ENCODE measurements around the gene TJP1.

Gene TJP1

DNA sequence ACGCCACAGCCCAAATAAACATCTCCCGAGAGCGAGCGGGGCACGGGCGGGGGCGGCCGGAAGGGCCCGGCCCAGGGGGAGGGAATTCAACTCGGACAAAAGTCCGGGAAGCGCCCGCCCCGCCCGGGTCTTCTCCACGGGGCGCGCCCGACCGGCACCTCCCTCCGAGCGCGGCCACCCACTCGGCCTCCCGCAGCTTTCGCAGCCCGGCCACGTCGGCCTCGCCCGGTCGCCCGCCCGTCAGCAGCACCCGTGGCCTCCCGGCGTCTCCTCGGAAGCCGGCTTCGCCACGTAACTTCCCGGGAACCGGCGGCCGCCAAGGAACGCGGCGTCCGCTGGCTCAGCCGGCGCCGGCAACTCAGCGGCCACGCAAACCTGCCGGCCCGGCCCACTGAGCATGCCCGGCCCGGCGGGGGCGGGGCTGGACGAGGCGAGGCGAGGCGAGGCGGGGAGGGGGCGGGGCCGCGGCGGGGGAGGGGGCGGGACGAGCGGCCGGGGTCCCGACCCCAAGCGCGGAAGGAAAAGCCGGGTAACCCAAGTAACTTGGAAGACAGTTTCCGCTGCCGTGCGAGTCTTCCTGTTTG is at the start of gene TJP1:
TSS of gene TJP1 (minus strand) at position 369 of the 584 bp plus-strand sequence. CDS start 440 bp downstream, outside the sequence.
- no peak for DNase-seq (ENCODE audit: low read depth in 3 of 3)

GRCh38 chr15:29871401-29871800 is 49.1 kb upstream of the TJP1 start:
- DNase-seq (ENCODE audit: low read depth in 3 of 3): no peak

DNA sequence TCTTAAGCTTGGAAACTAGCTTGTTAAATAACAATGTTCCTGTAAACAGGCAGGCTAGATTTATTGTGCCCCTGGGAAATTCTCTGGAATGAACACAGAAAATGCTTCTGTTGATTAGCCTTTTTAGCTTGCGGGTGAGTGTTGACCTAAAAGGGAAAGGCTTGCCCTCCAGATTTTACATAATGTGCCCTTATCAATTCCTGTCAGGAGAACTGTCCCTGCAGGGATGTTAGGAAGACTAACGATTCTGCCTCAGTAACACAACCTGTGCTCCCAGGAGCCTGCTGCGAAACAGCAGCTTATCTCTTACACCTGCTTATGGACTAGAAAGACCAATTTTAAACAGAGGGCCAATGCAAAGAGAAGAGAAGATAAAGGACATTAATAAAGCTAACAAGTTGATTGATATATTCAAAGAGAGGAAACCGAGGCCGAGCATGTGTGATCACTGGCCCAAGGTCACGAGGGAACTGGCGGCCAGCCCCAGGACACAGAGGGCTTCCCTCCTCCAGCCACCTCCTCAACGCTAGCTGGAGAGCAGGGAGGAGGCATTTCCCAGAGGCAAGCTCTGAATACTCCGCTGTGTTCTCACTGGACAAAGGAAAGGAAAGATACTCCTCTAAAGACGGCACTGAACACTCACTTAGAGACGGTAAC is 48.4 kb upstream of the TJP1 start:
- no peak for DNase-seq (ENCODE audit: low read depth in 3 of 3)

DNA sequence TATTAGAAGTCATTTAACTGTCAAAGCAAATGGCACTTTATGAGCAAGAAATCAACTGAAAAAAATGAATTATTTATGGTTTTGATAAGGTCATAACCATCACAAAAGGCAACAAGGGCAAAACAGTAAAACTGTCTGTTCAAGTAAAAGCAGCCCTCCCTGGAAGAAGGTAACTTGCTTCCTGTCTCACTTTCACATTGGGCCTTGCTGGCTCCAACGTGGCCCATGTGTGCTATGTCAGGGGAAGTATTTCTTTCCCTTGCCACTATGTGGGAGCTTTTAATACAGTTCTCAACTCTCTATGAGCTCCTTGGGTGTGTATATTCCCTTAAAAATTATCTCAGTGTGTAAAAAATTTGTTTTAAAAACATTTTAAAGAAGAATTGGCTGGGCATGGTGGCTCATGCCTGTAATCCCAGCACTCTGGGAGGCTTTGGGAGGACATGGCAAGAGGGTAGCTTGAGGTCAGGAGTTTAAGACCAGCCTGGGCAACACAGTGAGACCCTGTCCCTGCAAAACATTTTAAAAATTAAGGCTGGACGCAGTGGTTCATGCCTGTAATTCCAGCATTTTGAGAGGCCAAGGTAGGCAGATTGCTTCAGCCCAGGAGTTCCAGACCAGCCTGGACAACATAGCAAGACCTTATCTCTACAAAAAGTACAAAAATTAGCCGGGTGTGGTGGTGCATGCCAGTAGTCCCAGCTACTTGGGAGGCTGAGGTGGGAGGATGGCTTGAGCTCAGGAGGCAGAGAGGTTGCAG is 45.2 kb upstream of the TJP1 start:
- no peak for DNase-seq (ENCODE audit: low read depth in 3 of 3)

GRCh38 chr15:29866337-29866736 is 44.1 kb upstream of the TJP1 start:
- DNase-seq (ENCODE audit: low read depth in 3 of 3): no peak

GRCh38 chr15:29864501-29864900 is 42.2 kb upstream of the TJP1 start:
- no peak for DNase-seq (ENCODE audit: low read depth in 3 of 3)

DNA sequence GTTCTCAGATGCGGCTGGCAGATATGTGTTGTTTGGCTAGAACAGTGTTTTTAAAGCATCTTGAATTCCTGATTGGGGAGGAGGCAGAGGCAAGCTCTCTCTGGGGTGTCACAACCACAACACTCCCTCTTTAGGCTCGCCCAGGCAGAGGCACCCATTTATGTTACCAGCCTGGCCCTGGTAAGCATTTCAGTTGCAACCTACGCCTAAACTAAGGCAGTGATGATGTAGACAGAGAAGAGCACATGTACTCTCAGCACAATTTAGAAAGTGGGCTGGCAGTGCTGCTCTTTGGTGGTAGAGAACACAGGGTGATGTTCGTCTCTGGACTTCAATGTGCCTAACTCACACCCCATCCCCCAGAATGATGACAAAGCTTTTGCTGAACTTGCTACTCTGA is 41.2 kb upstream of the TJP1 start:
- no peak for DNase-seq (ENCODE audit: low read depth in 3 of 3)

DNA sequence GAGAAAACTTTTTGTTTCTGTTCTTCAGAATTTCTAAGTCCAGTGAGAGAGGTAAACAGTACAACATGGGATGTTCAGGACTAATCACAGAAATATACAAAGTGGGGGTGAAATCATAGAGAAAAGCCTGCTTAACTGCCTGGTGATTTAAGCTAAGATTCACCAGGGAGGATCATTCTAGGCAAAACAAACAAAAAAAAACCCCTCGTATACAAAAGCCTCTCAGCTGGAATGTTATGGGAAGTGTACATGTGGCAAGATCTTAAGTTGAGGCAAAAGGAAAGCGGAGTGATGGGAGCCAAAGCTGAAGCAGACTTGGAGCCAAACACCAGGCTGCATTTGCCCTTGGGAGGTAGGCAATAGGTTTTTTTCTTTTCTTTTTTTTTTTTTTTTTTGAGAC is 40.0 kb upstream of the TJP1 start:
- DNase-seq (ENCODE audit: low read depth in 3 of 3): no peak

DNA sequence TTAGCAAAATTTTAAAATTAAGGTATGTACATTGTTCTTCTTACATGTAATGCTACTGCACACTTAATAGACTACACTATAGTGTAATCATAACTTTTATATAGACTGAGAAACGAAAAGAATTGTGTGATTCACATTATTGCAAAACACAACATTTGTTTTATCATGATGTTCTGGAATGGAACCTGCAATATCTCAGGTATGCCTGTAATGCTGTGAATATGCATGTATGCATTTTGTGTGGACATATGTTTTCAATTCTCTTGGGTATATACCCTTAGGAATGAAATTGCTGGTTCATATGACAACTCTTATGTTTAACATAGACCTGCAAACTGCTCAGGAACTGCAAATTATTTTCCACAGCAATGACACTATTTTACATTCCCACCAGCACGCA is 38.6 kb upstream of the TJP1 start:
- no peak for DNase-seq (ENCODE audit: low read depth in 3 of 3)

- no peak for DNase-seq (ENCODE audit: low read depth in 3 of 3)
Measured at GRCh38 chr15:29859973-29860715, 37.9 kb upstream of the TJP1 start.

DNA sequence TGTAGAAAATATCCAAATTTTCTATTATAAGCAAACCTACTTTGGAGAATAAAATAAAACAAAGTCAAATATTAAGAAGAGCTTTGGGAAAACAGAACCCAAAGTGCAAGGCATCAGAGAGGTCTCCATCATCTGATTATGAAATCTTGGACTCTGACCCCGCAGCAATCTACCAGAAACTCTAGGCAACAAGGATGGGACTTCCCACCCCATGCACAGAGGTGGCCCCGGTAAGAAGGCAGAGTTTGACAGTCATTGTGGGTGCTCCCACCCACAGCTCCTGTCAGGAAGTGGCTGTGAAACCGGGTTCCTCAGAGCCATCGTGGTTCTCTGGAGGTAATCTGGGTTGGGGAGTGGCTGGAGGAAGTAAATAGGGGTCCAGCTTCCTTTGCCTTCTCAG is 37.0 kb upstream of the TJP1 start:
- no peak for DNase-seq (ENCODE audit: low read depth in 3 of 3)

DNA sequence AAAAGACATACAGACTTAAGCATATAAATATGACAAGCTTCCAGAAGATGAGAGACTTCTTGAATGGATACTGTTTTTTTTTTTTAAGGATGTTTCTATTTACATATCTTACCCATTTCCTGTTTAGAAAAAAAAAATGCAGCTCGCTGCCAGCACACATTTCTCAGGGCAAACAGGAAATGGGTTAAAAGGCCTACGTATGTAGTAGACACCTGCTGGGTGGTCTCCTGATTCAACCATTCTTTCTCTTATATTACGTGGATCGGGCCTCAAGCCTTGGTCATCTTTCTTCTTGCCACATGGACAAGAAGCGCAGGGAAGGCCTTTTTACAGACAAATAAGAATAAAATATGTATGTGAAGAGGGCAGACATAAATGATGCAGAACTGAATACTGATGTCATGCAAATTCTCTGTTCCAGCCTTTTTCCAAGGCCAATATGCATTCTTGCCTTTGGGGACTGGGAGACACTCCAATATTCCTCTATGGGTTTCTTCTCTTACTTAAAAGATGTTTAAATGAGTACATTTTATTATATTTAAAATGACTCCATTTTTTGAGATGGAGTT is 35.0 kb upstream of the TJP1 start:
- DNase-seq (ENCODE audit: low read depth in 3 of 3): no peak

DNA sequence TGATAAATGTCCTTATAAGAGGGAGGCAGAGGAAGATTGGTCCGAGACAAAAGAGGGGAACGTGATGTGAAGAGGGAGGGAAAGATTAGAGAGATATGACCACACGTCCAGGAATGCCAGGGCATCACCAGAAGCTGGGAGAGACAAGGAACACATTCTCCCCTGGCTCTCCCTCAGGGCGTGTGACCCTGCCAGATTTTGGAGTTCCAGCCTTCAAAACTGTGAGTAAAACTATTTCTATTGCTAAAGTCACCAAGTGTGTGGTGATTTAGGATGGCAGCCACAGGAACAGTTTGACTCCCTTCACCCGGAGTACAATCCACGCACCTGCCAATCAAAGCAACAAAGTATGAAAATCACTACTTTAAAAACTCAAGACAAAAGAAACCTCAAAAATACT is 32.1 kb upstream of the TJP1 start:
- DNase-seq (ENCODE audit: low read depth in 3 of 3): no peak

- no peak for DNase-seq (ENCODE audit: low read depth in 3 of 3)
Measured at GRCh38 chr15:29853211-29853987, 31.1 kb upstream of the TJP1 start.

DNA sequence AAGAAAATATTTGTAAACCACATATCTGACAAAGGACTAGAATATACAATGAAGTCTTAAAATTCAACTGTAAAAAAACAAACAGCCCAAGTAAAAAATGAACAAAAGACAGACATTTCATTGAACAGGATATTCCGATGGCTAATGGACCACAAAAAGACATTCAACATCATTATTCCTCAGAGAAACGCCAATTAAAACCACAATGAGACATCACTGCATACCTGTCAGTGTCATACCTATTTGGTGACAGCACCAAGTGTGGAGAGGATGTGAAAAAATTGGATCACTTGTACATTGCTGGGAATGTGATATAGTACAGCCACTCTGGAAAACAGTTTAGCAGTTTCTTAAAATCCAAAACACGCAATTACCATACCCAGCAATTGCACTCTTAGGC is 29.9 kb upstream of the TJP1 start:
- no peak for DNase-seq (ENCODE audit: low read depth in 3 of 3)

DNA sequence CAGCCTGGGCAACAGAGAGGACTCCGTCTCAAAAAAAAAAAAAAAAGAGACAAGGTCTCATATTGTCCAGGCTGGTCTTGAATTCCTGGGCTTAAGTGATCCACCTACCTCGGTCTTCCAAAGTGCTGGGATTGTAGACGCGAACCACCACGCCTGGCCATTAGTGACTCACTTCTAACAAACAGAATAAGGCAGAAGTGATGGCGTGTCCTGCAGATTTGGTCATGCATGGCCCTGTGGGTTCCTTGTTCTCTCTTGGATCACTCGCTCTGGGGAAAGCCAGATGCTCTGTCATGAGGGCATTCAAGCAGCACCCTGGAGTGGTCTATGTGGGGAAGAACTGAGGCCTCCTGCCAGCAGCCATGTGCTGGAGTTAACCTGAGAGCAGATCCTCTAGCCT is 27.4 kb upstream of the TJP1 start:
- DNase-seq (ENCODE audit: low read depth in 3 of 3): no peak

- DNase-seq (ENCODE audit: low read depth in 3 of 3): no peak
Measured at GRCh38 chr15:29849218-29849617, 26.9 kb upstream of the TJP1 start.

DNA sequence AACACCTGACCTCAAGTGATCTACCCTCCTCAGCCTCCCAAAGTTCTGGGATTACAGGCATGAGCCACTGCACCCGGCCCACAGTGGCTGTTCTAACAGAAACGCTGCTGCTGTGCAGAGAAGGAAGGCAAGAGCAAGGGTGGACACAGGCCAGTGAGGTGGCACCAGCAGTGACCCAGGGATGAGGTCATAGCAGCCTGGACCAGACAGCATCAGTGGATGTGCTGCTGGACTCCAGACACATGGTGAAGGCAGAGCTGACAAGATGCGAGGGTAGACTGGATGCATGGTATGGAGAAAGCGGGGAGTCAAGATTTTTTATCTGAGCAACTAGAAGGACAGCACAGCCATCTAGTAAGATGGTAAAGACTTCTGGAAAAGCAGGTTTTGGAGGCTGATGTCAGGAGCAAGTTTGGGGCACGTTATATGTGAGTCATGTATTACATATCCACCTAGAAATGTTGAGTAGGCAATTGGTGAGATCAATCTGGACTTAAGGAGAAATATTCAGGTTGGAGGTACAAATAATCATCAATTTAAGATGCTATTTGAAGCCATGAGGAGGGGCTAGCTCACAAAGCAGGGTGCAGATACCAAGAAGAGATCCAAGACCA is 22.1 kb upstream of the TJP1 start:
- DNase-seq (ENCODE audit: low read depth in 3 of 3): no peak

DNA sequence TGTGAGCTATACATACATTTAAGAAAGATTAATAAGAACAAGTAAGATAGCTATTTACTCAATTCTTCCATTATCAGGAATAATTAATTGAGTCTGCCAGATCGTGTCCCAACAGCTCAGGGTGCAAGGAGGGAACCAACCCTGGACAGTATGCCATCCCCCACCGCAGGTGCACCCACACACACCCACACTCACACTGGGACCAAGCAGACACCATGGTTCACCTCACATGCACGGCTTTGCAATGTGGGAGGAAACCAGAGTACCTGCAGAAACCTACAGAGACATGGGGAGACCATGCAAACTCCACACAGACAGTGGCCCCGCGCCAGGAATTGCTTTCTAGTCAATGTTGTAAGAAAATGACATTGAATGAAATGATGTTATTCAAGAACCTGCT is 20.0 kb upstream of the TJP1 start:
- no peak for DNase-seq (ENCODE audit: low read depth in 3 of 3)

DNA sequence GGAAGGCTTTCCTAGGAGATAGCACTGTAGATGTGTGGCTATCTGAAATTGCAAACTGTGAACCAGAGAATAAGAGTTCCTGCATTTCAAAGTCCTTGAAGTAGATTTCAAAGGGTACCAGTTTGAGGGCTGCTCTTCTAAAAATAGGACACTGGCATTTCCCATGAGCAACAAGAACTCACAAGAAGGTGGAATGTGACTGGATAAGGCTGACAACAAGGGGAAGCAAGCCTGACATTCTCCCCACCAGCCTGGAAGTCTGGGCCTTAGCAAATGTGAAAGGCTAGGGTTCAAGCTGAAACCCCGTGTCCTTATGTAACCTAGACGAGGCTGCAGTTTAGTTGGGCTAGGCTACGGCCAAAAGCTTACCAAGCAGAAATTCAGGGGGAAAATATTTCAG is 18.7 kb upstream of the TJP1 start:
- no peak for DNase-seq (ENCODE audit: low read depth in 3 of 3)

DNA sequence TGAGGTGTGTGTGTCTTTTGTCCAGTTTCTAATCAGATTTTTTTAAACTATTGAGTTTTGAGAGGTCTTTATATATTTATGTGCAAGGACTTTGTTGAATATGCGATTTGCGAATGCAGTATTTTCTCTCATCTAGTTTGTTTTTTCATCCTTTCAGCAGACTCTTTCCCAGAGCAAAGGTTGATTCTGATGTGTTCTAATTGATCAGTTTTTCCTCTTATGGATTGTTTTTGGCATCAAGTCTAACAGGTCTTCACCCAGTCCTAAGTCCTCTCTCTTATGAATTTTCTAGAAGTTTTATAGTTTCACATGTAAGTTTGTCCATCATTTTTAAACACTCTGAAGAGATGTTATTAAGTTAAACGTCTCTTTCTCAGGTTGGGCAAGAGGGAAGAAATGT is 17.8 kb upstream of the TJP1 start:
- DNase-seq (ENCODE audit: low read depth in 3 of 3): no peak

All from stimulated activated CD4-positive, alpha-beta T cell treated with anti-CD3 and anti-CD28 coated beads, TNF-alpha, amount 100 ng/mL, for 48 hours (primary cell).